NCI-H187 (cell line): ENCODE data around the gene RAPGEF2.
"Not testable (repeated sequence)": the region's sequence is repeated elsewhere in the genome, so short reads cannot be mapped to it uniquely, and the experiment has no call there.

Experiments
- DNase-seq, 2 experiments: peaks; one replicate each; lab custom pipeline; 2025; lab: John Stamatoyannopoulos, UW

The RAPGEF2 gene

DNA sequence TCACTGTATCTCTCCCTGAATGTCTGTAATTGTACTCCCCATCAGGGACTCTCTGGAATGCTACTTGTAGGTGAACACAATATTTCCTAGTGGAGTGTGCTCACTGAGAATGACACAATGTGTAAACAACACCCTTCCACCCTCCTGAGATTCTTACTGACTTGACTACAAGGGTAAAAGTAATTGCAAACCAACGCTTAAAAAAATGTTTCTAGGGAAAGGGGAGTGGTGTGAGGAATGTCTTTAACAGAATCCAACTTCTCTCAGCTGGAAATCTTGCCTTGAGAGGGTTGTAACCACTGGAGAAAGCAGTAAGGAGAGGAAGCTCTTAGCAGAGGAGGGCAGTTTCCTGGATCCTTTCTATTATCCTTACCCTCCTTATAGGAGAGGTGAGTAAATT is 5.1 kb upstream of the RAPGEF2 start:
- no peak for DNase-seq

DNA sequence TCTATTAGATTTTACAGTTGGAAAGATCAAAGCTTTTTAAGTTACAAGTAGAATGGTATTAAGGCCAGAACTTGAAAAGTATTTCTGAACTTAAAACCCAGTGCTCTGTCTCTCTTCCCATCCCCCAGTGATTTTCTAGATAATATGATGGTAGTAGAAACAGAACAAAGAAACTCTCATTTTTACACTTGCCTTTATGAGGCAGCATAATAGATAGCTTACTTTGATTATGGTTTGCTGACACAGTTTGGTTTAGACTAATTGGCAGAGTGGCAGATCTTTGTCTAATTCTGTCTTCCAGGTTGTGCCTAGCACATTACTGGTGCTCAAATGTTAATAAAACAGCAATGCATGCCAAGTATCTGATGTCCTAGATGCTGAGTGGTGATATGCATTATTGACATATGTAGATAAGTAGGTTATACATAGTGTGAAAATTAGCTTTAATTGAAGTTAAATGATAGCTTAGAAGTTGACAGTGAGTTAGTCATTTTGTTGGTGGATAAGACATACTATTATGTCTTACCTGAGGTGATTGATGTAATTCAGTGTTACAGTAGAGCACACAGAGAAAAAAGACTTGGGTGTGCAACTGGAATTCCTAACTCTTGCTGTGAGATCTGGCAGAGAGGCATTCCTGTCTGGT is 4.3 kb upstream of the RAPGEF2 start:
- DNase-seq, result no peak

DNA sequence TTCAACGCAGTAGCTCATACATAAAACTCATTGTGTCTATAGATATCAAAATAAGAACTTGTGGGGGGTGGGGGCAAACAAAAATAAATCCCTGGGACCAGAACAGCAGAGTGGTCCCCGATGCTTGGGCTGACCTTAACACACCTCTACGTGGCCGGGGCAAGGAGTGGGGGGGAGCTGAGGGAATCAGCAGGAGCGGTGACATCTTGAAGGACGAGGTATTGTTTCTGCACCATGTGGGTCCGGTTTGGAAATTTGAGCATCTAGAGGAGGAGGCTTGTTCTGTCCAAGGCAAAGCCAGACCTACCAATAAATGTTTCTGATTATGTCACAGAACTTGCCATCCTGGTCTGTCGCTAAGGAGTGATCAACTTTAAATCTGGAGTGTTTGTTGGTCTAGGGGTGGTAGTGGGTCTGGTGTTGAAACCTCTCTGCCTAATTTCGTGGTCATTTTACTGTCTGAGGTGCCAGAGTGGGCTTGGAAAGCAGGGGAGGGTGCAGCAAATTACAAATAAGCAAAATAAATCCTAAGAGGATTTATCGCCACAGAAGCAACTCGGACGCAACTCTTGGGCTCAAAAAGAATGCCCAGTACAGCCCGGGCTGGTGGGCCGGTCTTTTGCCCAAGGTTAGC is 774 bp upstream of the RAPGEF2 start:
- no peak for DNase-seq

DNA sequence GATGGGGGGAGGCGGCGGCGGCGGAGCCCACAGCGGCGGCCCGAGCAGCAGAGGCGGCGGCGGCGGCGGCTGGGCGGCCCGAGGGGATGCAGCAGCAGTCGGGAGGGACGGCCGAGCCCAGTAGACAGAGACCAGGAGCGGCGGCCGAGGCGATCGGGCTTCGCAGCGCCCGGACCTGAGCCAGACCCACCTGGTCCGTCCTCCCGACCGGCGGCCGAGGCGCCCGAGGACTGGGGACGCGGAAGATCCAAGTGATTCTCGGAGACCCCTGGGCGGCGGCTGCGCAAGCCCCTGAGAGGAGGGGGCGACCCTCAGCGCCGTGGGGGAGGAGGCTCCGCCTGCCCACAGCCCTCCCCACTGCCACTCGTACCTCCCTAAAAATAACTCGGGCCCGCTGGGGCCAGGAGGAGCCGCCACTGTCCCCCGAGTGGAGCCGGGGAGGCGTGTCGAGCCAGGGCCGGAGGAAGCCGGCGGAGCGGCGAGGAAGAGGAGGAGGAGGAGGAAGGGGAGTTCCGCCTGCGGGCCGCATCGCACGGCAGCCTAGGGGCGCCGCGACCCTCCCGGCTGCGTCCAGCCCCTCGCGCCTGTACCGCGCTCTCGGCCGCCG is 608 bp downstream of the RAPGEF2 start:
- DNase-seq, result no peak

DNA sequence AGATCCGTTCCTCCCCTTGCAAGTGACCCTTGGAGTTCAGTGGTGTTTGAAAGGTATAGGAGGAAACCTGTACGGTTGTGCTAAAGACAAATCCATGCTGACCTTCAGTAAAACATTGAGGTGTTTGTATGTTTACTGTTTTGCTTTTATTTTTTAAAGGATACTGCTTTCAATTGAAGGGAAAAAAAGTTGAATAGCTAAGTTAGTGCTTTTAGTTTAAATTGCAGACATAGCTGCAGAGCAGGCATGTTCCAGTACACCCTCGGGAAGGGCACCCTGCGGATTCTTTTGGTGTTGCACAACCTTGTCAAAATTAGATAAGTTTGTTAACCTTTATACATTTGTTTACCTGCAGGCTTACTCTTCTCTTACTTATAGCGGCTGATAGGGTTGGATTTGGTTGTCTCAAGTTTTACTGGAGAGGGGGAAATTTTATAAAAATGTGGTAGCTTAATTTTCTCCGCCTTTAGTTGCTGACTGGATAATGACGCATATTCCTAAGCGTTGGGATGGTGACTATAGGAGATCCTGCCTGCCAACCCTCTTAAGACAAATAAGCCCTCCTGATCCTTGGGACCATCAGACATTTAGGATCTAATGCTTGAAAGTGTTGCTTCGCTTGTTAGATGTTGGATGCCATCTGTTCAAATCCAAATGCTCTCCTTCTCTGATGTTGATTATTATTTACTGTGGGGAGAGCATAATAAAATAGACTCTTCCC is 2.0 kb downstream of the RAPGEF2 start:
- no peak for DNase-seq

DNA sequence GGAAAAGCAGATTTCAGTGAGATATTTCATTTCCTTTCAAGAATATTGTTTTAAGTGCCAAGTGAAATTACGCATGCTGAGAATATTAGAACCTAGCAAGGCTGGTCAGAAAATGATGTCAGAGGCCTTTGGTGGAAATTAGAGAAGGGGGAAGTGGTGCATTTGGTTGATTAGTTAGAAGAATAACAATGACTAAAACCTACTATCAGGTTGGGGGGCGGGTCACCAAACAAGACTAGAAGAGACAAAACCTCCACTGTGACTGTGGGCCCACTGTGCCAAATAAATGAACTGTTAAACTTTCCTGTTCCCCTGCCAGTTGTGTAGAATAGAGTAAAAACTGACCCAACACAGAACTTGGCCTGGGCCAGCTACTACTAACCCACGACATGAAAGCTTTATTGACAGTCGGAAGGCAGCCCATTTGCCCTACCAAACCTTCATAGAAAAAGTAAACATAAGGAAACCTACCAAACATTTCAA is 2.9 kb downstream of the RAPGEF2 start:
- no peak for DNase-seq

DNA sequence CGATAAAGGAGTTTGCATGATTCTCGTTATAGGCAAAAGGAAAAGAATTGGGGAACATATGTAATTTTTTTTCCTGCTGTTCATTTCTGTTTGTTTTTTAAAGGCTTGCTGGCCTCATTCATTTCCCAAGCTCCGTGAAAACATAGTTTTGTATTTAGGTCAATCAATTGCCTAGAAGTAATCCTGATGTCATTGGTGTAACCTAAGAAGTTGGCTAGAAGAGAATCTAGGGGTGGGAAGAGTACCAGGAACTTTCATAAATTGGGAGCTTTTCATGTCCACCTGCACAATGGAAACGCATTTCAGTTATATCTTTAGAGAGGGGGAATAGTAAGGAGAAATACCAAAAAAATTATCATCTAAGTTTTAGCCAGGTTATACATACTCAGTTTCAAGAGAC is 3.8 kb downstream of the RAPGEF2 start:
- no peak for DNase-seq

DNA sequence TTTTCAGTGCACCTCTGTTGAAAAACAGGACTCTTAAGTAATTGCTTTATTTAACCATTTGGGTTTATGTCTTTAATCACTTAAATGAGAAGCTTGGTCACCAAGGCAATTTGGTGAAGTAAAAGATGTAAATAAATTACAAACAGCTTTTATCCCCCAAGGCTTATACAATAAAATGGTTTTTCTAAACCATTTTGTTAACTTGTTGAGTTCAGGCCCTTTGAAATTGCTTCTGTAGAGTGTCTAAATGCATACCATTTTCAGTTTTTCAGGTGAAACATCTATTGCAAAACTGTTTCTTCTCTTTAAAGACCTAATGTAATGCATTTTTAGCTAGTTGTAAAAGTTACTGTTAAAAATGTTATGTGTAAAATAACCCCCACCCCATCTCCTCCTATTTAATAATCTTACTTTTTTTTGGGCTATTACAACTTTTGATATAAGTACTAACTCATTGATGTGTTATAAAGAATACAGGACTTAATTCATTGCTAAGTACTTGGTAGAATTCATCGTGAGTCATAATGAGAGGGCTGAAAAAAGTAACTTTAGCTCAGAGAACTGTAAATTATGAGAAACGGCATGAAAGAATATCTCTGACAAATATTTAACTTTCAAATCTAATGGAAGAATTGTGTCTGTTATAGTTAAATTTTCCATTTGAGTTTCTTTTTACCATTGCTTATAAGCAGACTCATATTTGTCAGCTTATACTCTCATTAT is 4.5 kb downstream of the RAPGEF2 start:
- DNase-seq, result no peak

DNA sequence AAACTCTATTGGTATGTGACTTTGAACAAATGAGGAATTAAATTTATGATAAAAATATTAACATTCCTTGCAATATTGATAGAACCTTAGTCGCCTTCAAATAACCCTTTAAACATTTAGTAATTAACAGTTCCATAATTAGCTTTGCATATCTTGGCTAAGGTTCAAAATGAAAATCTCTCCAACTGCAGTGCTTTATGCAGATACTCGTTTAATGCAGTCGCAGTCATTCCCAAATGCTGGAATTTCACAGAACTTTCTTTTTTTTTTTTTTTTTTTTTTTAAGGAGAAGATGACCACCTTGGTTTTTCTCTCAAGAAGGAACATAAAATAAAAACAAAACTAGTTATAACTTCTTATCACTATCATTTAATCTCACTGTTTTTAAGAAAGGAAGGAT is 5.2 kb downstream of the RAPGEF2 start:
- DNase-seq, result no peak

DNA sequence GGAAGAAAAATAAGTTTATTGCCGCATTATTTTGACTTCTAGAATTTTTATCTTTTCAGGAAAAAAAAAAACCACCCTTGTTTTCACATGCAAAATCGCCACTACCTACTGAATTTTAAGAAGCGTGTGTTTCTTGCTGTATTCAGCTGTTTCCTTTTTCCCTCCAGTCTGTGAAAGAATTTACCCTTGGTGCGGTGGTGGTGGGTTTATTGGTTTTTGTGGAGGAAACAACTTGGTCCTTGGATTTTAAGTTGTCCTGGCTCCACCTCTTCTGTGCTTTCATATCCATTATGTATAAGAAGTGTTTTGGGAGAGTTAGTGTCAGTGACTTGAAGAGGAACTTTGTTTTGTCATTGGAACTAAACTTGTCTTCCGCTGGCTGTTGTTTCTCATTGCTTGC is 8.1 kb downstream of the RAPGEF2 start:
- DNase-seq, result no peak

DNA sequence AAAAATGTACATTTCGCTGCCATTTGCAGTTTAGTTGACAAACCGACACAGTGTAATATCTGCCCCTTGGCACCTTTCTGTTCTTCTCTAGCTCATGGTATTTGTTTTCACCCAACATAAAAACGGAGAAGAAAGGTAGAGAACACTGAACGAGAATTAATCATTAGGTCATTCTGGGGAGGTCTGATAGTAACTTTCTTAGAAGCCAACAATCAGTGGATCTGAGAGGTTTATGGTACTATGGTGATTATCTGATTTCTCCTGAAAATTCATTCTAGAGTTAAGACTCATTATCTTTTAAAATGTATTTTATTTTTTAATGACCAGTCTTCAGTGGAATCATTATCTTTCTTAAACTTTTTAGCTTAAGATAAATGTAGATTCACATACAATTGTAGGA is 8.5 kb downstream of the RAPGEF2 start:
- DNase-seq, result no peak

DNA sequence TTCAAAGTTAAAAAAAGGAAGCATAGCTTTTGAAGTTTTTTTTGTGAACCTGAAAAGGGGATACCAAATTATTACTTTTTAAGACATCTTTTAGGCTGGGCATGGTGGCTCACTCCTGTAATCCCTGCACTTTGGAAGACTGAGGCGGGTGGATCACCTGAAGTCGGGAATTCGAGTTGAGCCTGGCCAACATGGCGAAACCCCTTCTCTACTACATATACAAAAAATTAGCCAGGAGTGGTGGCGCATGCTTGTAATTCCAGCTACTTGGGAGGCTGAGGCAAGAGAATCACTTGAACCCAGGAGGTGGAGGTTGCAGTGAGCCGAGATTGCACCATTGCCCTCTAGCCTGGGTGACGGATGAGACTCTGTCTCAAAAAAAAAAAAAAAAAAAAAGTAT is 10.5 kb downstream of the RAPGEF2 start:
- not testable (repeated sequence) for DNase-seq

DNA sequence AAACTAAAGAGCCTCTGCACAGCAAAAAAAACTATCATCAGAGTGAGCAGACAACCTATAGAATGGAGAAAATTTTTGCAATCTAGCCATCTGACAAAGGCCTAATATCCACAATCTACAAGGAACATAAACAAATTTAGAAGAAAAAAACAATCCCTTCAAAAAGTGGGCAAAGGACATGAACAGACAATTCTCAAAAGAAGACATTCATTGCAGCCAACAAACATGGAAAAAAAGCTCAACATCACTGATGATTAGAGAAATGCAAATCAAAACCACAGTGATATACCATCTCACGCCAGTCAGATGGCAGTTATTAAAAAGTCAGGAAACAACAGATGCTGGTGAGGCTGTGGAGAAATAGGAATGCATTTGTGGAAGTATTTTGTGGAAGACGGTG is 13.2 kb downstream of the RAPGEF2 start:
- DNase-seq, result not testable (repeated sequence)

DNA sequence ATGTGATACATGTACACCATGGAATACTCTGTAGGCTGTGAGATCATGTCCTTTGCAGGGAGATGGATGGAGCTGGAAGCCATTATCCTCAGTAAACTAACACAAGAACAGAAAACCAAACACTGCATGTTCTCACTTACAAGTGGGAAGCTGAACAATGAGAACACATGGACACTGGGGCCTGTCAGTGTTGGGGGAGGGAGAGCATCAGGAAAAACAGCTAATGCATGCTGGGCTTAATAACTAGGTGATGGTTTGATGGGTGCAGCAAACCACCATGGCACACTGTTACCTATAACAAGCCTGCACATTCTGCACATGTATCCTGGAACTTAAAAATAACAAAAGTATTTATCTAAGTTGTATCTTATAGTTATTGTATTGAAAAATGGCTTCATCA is 13.8 kb downstream of the RAPGEF2 start:
- not testable (repeated sequence) for DNase-seq

DNA sequence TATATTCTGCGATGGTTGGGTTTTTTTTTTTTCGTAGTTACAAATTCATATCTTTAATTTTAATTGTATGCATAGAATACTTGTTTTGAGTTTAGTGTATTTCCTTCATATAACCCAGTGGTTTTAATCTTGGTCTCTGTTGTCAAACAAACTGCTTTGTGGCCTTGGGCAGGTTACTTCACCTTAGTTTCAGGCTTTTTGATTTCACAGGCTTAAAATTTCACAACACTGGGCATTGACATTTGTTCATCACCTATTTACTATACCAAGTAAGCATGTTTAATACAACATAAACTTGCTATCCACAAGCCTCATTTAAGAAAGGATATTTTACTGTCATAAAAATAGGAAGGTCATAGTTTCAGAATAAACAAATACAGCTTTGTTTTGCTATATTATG is 14.7 kb downstream of the RAPGEF2 start:
- no peak for DNase-seq

DNA sequence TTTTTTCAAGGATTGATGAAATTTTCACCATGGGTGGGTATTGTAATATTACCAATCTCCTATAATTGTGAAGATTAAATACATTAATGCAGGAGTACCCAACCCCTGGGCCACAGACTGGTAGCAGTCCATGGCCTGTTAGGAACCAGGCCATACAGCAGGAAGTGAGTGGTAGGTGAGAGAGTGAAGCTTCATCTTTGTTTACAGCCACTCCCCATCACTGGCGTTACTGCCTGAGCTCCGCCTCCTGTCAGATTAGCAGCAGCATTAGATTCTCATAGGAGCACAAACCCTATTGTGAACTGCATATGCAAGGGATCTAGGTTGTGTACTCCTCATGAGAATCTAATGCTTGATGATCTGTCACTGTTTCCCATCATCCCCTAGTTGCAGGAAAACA is 15.1 kb downstream of the RAPGEF2 start:
- no peak for DNase-seq

DNA sequence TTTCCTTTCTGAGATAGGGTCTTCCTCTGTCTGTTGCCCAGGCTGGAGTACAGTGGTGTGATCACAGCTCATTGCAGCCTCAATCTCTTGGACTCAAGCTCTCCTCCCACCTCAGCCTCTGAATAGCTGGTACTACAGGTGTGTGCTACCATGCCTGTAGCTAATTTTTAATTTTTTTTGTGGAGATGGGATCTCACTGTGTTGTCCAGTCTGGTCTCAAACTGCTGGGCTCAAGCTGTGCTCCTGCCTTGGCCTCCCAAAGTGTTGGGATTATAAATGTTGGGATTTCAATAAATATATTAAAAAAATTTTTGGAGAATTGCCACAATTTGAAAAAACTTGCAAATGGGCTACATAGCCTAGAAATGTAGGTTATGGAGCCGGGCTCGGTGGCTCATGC is 18.5 kb downstream of the RAPGEF2 start:
- DNase-seq, result no peak

DNA sequence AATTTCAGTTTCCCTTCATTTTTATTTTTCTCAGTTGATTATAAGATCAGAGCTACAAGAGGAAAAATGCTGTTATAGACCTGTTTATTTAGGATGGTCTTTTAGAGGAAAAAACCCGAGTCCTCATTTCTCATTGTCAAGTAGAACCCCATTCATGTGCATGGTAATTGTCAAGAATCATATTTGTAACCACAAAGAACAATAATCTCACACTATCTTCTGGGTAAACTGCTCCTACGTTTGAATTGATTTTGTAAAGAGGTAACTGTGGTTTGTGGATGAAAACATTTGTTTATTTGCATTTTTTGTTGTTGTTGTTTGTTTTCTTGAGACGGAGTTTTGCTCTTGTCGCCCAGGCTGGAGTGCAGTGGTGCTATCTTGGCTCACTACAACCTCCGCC is 23.8 kb downstream of the RAPGEF2 start:
- DNase-seq, result no peak

DNA sequence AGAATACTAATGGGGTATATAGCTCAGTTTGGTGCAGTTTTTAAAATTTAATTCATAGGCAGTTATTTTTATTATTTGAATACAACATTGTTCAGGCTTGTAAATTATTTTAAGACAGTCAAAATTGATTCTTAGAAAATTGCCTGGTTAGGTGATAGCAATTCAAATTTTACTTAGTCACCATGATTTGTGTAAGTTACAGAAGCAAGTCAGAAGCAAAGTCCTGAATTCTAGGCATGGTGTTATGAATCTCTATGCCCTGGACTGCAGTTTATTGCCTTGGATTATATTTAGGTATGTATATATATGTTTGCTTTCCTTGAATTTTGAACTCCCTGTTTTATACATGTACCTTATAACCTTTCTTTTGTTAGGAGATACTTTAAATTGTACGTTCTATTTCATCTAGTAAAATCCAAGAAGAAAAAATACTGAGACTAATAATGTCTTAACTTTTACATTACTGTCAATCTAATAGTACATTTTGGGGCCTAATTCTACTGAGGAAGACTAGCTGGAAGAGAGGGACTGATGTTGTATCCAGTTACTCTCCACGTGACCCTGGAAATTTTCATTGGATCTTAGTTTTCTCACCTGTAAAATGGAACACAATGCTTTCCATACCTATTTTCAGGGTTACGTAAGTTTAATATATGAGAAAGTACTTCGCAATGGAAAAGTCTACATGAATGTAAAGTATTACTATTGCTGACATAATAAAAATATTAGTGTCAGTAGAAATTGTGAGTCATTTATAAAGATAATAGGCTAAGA is 25.1 kb downstream of the RAPGEF2 start:
- no peak for DNase-seq

DNA sequence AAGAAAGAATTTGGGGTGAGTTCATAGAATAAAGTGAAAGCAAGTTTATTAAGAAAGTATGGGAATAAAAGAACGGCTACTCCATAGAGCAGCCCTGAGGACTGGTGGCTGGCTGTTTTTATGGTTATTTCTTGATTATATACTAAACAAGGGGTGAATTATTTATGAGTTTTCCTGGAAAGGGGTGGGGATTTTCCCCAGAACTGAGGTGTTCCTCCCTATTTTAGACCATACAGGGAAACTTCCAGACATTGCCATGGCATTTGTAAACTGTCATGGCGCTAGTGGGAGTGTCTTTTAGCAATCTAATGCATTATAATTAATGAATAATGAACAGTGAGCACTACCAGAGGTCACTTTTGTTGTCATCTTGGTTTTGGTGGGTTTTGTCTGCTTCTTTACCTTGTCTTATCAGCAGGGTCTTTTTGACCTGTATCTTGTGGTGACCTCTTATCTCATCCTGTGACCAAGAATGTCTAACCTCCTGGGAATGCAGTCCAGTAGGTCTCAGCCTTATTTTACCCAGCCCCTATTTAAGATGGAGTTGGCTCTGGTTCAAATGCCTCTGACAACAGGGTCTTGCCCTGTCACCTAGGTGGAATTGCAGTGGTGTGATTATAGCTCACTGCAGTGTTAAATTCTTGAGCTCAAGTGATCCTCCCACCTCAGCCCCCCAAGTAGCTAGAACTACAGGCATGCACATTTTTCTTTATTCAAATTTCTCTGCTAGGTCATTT is 27.1 kb downstream of the RAPGEF2 start:
- DNase-seq, result no peak

DNA sequence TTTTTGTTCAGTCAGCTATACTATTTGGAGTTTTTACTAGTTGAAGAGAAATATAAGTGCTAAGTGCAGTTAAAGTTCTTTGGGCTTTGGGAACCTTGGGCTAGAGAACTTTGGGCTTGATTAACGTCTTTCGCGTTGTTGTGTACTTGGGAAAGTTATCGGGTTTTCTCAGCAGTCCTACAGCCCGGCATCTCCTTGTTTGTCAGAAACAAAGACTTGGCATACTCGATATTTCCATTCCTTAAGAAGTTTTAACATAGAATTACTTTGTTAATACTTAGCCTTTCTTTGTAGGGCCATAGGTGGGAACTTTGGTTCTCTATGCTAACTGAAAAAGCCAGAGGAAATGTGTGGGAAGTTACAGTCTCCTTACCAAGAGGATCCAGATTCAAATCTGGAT is 28.7 kb downstream of the RAPGEF2 start:
- DNase-seq, result no peak
